CMK (cell line): Measurements from ENCODE around the gene KREMEN2.
"Not testable (repeated sequence)": the region's sequence is repeated elsewhere in the genome, so short reads cannot be mapped to it uniquely, and the experiment has no call there.

Experiments
- DNase-seq: peaks from one replicate; pipeline ENCODE4 v3.0.0-alpha.2; 2010; ENCODE audit warnings: low read depth

Gene KREMEN2

GRCh38 chr16:2963723-2964474, at the start of gene KREMEN2:
TSS of gene KREMEN2 (plus strand) at chr16:2964275. CDS start at chr16:2964521, 246 bp downstream.
- DNase-seq: no peak

GRCh38 chr16:2915196-2915929, 48.7 kb upstream of the KREMEN2 start:
- DNase-seq: no peak

GRCh38 chr16:2919511-2920255, 44.4 kb upstream of the KREMEN2 start:
- no peak for DNase-seq

- no peak for DNase-seq
Measured at GRCh38 chr16:2923481-2923880, 40.6 kb upstream of the KREMEN2 start.

GRCh38 chr16:2924901-2925755, 38.9 kb upstream of the KREMEN2 start:
- DNase-seq: no peak

GRCh38 chr16:2925951-2926649, 38.0 kb upstream of the KREMEN2 start:
- DNase-seq: no peak

GRCh38 chr16:2926650-2926999, 37.5 kb upstream of the KREMEN2 start:
- no peak for DNase-seq

- DNase-seq: peak; percentile 53
Measured at GRCh38 chr16:2927010-2927646, 36.9 kb upstream of the KREMEN2 start.

- not testable (repeated sequence) for DNase-seq
Measured at GRCh38 chr16:2928151-2928550, 35.9 kb upstream of the KREMEN2 start.

GRCh38 chr16:2928796-2929195, 35.3 kb upstream of the KREMEN2 start:
- DNase-seq: no peak

- no peak for DNase-seq
Measured at GRCh38 chr16:2929693-2930092, 34.4 kb upstream of the KREMEN2 start.

GRCh38 chr16:2930236-2930635, 33.8 kb upstream of the KREMEN2 start:
- no peak for DNase-seq

GRCh38 chr16:2931231-2931914, 32.7 kb upstream of the KREMEN2 start:
- DNase-seq: not testable (repeated sequence)

- DNase-seq: no peak
Measured at GRCh38 chr16:2933136-2933535, 30.9 kb upstream of the KREMEN2 start.

GRCh38 chr16:2933701-2934100, 30.4 kb upstream of the KREMEN2 start:
- DNase-seq: no peak

GRCh38 chr16:2934450-2934849, 29.6 kb upstream of the KREMEN2 start:
- DNase-seq: no peak

- DNase-seq: no peak
Measured at GRCh38 chr16:2936436-2937011, 27.6 kb upstream of the KREMEN2 start.

GRCh38 chr16:2937170-2937569, 26.9 kb upstream of the KREMEN2 start:
- DNase-seq: no peak

- no peak for DNase-seq
Measured at GRCh38 chr16:2938206-2938605, 25.9 kb upstream of the KREMEN2 start.

GRCh38 chr16:2939968-2940367, 24.1 kb upstream of the KREMEN2 start:
- DNase-seq: no peak
